ENCODE data around the gene MGAT4A.

GRCh38 chr2:98582523-98582922 is 148.4 kb downstream of the MGAT4A start:
- TF ChIP-seq CTCF (IDR thresholded peaks at IDR 0.05) (no peak), POLR2A (IDR thresholded peaks at IDR 0.05) (no peak)

Data from testis (tissue), 2 donors.